Superior temporal gyrus (tissue), 1 donor: ENCODE measurements around the gene YY1.
"Not testable (repeated sequence)": the region's sequence is repeated elsewhere in the genome, so short reads cannot be mapped to it uniquely, and the experiment has no call there.

Source experiments
- DNase-seq: peaks from one replicate; pipeline ENCODE4 v3.0.0-alpha.2; 2016; ENCODE audit errors: extremely low spot score

The YY1 gene

GRCh38 chr14:100243020-100243419, 4.1 kb downstream of the YY1 start:
- DNase-seq = no peak

DNA sequence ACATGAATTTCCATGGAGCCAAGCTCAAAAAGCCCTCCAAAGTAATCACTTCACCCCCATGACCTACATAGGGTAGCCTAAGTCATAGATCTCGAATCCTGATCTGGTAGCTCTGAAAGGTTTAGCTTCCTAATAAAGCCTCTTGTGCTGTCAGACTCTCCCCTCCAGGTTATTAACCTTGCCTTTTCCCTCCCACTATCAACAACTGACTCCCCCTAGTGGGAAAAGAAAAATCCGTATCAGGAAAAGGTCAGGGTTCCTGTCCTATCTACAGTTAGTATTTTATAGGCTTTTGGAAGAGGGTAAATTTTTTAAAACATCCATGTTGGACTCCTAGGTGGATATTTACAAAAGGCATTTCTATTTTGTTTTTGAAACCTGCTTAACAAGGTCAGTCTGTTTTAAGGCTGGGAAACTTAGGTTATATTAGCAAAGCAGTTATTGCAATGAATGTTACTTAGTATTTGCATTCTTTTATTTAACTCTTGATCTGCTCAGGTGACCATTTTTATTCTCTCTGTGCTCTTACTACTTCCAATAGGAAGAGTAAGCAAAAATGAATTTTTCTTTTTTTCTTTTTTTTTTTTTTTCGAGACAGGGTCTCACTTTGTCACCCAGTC, 8.0 kb downstream of the YY1 start:
- DNase-seq = peak; percentile 68

DNA sequence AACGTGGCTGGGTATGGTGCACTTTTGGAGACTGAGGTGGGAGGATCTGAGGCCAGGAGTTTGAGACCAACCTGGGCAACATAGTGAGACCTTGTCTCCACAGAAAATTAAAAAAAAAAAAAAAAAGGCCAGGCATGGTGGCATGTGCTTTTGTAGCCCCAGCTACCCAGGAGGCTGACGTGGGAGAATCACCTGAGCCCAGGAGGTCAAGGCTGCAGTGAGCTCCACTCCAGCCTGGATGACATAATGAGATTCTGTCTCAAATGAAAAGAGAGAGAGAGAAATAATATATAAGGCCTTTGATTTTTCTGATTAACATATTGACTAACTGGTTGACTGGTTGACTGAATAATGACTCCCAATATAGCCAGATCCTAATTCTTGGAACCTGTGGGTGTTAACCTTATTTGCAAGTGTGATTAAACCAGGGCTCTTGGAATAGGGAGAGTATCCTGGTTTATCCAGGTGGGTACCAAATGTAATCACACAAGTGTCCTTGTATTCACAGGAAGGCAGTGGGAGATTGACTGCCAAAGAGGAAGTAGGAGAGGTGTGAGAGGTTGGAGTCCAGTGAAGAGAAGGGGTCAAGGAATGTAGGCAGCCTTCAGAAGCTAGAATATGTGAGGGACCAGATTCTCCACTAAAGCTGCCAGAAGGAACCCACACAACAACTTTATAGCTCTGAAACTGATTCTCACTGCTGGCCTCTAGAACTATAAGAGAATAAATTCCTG, 12.0 kb downstream of the YY1 start:
- DNase-seq = no peak

GRCh38 chr14:100252684-100253083, 13.7 kb downstream of the YY1 start:
- DNase-seq = no peak

DNA sequence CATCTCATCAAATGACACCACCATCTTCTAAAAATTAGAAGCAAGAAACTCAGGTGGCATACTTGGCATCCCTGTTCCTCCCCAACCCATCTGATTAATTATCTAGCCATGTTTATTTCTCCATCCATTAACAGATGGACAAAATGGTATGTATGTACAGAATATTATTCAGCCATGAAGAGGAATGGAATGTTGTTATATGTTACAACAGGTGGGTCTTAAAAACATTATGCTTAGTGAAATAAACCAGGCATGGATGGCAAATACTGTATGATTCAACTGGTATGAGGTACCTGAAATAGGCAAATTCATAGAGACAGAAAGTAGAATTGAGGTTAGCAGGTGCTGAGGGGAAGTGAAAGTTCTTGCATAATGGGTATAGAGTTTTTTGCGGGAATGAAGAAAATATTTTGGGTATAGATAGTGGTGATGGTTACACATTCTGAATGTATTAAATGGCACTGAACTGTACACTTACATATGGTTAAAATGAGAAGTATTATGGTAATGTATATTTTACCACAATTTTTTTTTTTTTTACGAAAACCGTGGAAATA, 17.5 kb downstream of the YY1 start:
- no peak for DNase-seq

- DNase-seq = no peak
Measured at GRCh38 chr14:100261621-100262020, 22.7 kb downstream of the YY1 start.

GRCh38 chr14:100262545-100262944, 23.6 kb downstream of the YY1 start:
- DNase-seq = no peak

GRCh38 chr14:100263141-100263540, 24.2 kb downstream of the YY1 start:
- DNase-seq = no peak

DNA sequence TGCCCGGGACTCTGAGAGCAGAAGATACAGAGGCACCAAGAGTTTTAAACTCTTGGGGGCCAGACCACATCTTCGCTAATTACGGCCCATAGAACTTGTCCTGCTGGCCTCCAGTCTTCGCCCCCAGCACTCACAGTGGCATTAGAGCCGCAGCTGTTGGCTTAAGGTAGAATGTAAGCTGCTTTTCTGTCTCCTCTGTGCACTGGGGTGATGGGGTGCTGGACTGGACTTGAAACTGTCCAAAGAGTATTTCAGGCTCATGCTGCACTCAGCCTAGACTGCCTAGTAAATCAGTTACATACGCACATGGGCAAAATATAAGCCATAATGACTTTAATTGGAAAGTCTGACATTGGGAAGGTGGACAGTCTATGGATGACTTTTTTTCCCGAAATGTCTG, 29.0 kb downstream of the YY1 start:
- no peak for DNase-seq

- no peak for DNase-seq
Measured at GRCh38 chr14:100268591-100269207, 29.8 kb downstream of the YY1 start.

DNA sequence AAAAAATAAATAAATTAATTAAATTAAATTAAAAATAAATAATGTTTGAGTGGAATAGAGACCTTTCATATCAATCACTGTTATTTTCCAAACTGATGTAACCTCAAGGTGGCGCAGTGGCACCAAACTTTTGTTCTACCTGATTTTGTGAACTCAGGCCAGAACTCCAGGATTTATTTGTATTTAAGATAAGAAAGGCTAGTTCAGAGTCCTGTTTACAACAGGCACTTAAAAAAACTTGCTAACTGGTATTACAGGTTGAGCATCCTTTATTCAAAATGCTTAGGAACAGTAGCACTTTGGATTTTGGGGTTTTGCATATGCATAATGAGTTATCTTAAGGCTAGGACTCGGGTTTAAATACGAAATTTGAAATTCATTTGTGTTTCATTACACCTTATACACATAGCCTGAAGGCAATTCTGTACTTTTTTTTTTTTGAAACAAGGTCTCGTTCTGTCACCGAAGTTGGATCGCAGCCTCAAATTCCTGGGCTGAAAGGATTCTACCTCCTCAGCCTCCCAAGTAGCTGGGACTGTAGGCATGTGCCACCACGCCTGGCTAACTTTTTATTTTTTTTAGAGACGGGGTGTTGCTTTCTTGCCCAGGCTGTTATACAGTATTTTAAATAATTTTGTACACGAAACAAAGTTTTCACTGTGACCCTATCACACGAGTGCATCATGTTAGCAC, 32.4 kb downstream of the YY1 start:
- no peak for DNase-seq

GRCh38 chr14:100274250-100274649, 35.3 kb downstream of the YY1 start:
- no peak for DNase-seq

DNA sequence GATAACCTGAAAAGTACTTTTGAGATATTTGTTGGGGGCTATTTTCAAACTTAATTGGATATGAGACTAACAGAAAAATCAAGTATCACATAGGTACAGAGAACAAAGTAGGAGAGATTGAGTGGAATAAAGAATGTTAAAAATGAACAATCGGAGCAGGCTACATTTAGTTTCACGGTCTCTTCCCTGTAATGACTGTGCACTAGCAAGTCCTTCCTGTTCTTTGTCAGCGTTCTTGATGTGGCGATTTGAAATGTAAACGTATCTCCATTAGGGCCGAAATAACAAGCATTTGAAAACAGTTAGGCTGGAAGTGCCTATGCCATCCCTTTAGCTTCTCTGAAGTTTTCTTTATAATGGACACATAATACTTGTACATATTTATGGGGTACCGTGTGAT, 36.3 kb downstream of the YY1 start:
- DNase-seq = no peak

GRCh38 chr14:100278702-100279101, 39.8 kb downstream of the YY1 start:
- no peak for DNase-seq

DNA sequence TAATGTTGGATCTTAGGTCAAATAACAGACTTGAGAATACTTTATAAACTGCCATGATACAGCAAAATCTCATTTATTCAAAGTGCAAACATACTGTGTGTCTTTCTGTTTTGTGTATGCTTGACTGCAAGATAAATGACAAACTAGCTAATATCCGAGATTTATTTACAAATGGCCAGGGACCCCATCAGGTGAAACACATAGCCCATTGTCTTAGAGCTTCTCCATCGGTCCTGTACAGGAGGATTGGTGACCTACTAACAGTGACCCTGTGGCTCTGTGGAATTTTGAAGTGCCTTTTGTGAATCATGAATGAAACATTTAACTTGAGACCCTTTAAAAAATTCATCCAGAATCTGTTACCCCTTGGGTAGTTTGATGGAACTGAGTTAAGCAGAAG, 40.2 kb downstream of the YY1 start:
- no peak for DNase-seq

DNA sequence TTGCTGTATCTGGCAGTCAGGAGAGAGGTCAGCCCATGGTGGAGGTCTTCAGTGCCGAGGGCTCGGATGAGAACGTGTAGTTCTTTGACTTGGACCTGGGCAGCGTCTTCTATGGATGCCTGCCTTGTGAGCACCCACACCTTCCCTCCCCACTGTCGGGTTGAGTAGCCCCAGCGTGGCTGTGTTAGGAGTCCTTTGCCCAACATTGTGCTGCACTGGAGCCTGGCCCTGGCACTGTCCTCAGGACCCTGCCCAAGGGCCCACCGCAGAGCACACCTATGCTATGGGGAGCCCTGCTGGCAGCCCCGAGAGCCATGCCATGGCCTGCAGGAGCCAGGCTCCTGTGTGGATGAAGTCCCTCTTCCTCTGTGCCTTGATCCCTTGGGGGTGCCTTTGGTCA, 40.6 kb downstream of the YY1 start:
- DNase-seq = no peak

DNA sequence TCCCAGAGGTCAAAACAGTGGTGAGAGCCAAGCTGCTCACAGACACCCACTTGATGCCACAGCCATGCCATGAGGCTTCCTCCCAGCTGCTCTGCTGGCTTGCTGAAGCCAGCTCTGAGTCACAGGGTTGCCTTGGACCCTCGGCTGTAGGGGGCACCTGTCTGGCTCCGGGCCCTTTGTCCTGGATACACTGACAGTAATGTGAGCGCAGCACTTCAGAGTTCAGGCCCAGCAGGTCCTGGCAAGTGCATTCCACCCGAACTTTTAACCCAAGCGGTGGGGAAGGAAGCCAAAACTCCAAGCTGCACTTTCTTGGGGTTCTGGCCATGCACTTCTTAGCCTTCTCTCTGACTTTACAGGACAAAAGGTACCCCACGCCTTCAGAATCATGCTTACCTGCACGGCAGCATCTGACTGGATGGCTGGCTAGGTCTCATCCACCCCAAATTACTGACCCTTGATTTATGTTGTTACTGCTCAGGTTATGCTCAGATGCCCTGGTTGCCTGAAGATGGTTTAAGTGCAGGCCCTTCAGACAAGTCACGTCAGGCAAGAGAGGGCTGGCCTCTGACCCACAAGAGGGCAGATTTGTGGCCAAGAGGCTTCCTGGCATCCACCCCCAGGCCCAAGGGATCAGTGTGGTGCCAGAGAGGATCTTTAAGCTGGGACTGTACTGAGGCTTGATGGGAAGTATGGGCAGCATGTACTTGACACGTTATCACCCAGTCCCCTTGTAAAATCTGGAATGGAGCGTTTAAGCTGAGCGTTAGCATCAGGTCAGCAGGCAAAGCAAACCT, 42.5 kb downstream of the YY1 start:
- DNase-seq = no peak

DNA sequence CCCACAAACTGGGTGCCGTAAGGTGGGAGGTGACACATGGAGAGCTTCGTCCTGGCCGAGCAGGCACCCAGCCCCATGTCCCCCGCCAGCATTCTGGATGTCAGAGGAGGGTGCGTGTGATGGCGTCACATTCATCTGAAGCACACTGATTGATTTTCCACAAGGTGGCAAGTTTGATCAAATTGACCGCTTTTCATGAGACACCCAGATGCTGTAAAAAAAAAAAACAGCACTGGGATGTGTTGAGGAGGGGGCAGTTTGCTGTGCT, 43.1 kb downstream of the YY1 start:
- DNase-seq = no peak

GRCh38 chr14:100282766-100283419, 43.9 kb downstream of the YY1 start:
- DNase-seq = no peak

DNA sequence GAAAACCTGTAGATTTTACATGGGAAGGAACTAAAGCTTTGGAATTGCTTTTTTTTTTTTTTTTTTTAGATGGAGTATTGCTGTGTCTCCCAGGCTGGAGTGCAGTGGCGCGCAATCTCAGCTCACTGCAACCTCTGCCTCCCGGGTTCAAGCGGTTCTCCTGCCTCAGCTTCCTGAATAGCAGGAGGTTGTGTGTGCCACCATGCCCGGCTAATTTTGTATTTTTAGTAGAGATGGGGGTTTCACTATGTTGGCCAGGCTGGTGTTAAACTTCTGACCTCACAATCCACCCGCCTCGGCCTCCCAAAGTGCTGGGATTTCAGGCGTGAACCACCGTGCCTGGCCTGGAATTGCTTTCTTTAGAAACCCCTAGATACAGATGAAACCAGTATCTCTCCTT, 44.5 kb downstream of the YY1 start:
- not testable (repeated sequence) for DNase-seq
